ENCODE measurements around the gene RAB12.
A peak's percentile ranks its signal among the peaks of the same experiment; 100 is the strongest.
"Not testable (repeated sequence)": the region's sequence is repeated elsewhere in the genome, so short reads cannot be mapped to it uniquely, and the experiment has no call there.

Gene RAB12

DNA sequence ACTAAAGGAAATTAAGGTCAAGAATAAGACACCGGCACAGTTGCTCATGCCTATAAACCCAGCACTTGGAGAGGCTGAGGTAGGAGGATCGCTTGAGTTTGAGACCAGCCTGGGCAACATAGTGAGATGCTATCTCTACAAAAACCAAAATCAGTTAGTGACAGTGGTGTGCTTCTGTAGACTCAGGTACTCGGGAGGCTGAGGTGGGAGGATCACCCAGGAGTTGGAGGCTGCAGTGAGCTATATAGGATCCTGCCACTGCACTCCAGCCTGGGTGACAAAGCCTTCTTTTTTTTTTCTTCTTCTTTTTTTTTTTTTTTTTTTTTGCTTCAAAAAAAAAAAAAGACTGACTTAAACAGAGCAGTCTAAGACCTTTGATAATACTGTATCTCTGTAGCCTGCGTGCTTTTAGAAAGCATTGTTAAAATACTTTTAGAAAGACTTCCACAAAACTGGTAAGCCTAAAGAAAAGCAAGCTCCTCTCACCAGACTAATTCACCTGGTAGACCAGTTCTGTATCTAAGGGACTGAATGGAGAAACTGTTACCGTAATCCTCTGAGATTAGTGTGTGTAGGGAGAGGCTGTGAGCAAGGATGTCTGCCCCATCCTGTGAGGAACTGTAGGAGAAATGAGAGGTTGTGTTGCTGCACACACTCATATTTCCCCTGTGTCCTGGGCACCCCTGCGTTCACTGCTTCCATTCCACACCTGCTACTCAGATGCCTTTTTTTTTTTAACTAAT lies 10.8 kb downstream of the RAB12 start:
- H3K27ac ChIP-seq = no peak overlapping the region
- DNase-seq (ENCODE audit: low spot score) = no peak
- POLR2A ChIA-PET (ENCODE audit: low non-redundant PET) = no interaction called here
- TF ChIP-seq, protein P1, sequence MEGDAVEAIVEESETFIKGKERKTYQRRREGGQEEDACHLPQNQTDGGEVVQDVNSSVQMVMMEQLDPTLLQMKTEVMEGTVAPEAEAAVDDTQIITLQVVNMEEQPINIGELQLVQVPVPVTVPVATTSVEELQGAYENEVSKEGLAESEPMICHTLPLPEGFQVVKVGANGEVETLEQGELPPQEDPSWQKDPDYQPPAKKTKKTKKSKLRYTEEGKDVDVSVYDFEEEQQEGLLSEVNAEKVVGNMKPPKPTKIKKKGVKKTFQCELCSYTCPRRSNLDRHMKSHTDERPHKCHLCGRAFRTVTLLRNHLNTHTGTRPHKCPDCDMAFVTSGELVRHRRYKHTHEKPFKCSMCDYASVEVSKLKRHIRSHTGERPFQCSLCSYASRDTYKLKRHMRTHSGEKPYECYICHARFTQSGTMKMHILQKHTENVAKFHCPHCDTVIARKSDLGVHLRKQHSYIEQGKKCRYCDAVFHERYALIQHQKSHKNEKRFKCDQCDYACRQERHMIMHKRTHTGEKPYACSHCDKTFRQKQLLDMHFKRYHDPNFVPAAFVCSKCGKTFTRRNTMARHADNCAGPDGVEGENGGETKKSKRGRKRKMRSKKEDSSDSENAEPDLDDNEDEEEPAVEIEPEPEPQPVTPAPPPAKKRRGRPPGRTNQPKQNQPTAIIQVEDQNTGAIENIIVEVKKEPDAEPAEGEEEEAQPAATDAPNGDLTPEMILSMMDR (conservative IDR thresholded peaks at IDR 0.05; ENCODE audit: low read depth) = no peak
- CTCF ChIA-PET = no interaction called here

- H3K27ac ChIP-seq = no peak overlapping the region
- TF ChIP-seq, protein P1 (conservative IDR thresholded peaks at IDR 0.05; ENCODE audit: low read depth) = no peak
- ChIA-PET POLR2A (ENCODE audit: low non-redundant PET) (no interaction called here), CTCF (no interaction called here)
- no peak for DNase-seq (ENCODE audit: low spot score)
Observed at GRCh38 chr18:8620845-8621244, 11.6 kb downstream of the RAB12 start.

- POLR2A ChIA-PET (ENCODE audit: low non-redundant PET); DNase-seq (ENCODE audit: low spot score); H3K27ac ChIP-seq: not testable (repeated sequence)
- CTCF ChIA-PET = interaction anchor here (1.0 kb wide), 1 partner anchor 1055 kb away, joined by 3 read pairs; the partner anchor contains the start of gene PTPRM
Observed at GRCh38 chr18:8622625-8623024, 13.4 kb downstream of the RAB12 start.

DNA sequence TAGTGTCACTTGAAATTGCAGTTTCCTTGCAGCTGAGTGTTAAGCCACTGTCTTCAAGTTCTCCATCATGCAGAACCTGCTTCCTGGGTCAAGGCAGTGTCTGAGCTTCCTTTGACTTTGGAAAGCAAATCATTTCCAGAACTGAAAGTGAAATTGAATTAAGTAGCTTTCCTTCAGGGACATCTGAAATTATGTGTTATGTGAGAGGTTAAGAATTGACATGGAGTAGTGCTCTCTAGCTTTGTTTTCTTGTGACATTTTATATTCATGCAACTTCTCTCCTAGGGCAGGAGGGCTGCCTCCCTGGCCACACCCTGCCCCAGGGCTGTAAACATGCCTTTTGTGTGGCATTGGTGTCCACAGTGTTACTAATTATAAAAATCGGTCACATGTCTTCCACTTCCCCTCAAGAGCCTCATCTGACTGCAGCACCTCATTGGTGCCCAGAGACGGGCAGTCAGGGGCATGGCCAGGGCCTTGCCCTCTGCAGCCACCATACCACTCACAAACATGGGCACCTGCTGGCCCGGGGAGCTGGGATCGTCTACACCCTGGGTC lies 14.4 kb downstream of the RAB12 start:
- ChIA-PET CTCF (interaction anchor here (1.0 kb wide), 1 partner anchor 1056 kb away, joined by 3 read pairs; the partner anchor contains the start of gene PTPRM), POLR2A (ENCODE audit: low non-redundant PET) (no interaction called here)
- DNase-seq (ENCODE audit: low spot score) = no peak
- peak overlapping the region; percentile 55; the same call in 1 of the 2 replicates for H3K27ac ChIP-seq
- TF ChIP-seq, protein P1 (conservative IDR thresholded peaks at IDR 0.05; ENCODE audit: low read depth) = no peak

DNA sequence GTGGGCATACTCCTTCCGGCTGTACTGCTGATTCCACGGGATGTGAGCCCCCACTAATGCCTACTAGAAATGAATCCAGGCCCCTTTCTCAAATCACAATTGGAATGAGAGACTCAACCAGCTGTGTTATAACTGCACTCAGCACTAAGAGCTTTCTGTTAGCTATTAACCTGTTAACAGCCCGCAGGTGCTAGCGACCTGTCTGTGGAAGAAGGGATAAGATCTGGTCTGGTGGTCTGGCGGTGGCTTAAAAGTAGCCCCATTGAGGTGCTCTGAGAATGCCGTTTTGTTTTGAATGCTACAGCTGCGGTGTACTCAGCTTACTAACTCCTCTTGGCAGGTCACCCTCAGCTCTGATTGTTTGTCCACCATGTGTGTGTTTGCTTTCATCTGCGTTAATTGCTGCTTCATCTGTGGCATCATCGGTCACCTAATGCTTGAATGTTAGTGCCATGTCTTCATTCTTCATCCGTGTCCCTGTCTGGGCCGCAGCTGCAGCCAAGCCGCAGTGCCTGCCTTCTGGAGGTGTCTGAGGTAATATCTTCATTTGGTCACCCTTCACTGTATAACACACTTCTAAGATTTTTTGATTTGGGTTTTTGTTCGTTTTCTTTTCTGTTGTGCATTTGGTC lies 16.3 kb downstream of the RAB12 start:
- ChIA-PET CTCF (no interaction called here), POLR2A (ENCODE audit: low non-redundant PET) (interaction anchor here (0.6 kb wide), 1 partner anchor 16 kb away, joined by 3 read pairs; the partner anchor contains the start of gene RAB12)
- TF ChIP-seq, protein P1 (conservative IDR thresholded peaks at IDR 0.05; ENCODE audit: low read depth) = no peak
- H3K27ac ChIP-seq = no peak overlapping the region
- DNase-seq (ENCODE audit: low spot score) = no peak

DNA sequence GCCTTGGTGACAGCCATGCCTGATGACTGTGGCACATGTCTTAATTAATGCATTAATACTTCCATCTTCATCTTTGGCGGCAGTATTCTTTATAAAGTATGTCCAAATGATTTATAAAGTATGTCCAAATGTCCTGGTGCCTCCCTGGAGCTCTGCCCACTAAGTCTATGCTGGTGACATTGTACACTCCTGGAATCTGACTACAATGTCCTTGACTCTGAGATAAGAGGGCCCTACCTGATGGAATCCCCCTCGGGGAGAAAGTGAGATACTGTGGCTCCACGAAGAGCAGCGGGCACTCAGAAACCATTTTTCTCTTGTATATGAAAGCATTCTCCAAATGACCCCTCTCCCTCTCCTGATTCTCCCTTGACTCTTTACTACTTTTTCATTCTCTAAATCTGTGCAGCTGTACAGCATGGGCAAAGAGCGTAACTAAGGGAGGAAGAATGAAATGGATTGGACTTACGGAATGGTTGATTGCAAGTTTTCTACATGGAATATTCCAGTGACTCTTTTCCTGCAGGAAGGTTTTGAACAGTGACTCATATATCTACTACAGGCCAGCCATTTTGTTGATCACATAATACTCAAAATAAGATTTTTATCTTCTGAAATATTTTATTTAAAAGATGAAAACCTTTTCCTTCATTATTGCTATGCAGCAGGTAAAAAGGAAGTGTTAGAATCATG lies 17.3 kb downstream of the RAB12 start:
- CTCF ChIA-PET = interaction anchor here (0.6 kb wide), 1 partner anchor 26 kb away, joined by 3 read pairs; no protein-coding TSS in a partner anchor
- H3K27ac ChIP-seq = no peak overlapping the region
- TF ChIP-seq, protein P1 (conservative IDR thresholded peaks at IDR 0.05; ENCODE audit: low read depth) = no peak
- POLR2A ChIA-PET (ENCODE audit: low non-redundant PET) = no interaction called here
- DNase-seq (ENCODE audit: low spot score) = no peak

Measured in RWPE1 (cell line).